AG10803 (cell line): ENCODE results near the gene PPP2R2D.

Experiments used
- DNase-seq: peaks from one replicate; pipeline ENCODE4 v3.0.0; 2010; ENCODE audit warnings: low read depth
- H3K4me3 ChIP-seq: 2 replicates; pipeline ENCODE4 v1.5.1; 2011; ENCODE audit warnings: mild to moderate bottlenecking, low read length, control low read depth
- CTCF ChIP-seq: conservative IDR thresholded peaks from 2 replicates; pipeline ENCODE4 v1.5.1; 2011; ENCODE audit warnings: mild to moderate bottlenecking, low read length, control low read depth, inconsistent platforms

Gene PPP2R2D

DNA sequence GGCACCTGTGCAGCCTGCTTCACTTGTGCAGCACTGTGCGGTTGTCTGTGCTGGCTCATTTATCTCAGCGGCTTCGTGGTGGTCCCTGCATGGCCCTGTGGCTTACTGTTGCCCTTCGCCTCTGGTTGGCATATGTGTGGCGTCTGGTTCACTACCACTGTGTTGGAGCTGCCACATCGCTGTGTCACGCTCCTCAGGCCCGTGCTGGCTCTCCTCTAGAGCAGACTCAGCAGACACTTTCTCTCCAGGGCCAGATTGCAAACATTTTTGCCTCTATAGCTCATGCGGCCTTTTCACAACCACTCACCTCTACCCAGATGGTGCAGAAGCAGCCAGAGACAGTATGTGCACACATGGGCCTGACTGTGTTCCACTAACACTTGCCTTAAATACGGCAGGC, 37.9 kb downstream of the PPP2R2D start:
- no peak overlapping the region for H3K4me3 ChIP-seq
- TF ChIP-seq CTCF = no peak
- DNase-seq = peak; percentile 18

DNA sequence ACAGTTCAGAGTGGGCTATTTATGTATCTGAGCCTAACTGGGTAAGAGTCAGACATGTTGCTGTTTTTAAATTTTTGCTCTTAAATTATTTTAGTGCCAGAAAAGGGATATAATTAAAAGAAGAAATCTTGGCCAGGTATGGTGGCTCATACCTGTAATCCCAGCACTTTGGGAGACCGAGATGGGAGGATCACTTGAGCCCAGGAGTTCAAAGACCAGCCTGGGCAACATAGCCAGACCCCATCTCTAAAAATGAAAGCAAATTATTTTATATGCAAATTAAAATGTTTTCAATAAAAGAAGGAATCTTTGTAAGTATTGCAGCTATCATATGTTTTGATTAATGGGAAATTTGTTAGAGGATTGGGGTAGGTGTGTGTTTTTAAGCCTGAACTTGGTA, 41.6 kb downstream of the PPP2R2D start:
- TF ChIP-seq CTCF = no peak
- H3K4me3 ChIP-seq = no peak overlapping the region
- no peak for DNase-seq

DNA sequence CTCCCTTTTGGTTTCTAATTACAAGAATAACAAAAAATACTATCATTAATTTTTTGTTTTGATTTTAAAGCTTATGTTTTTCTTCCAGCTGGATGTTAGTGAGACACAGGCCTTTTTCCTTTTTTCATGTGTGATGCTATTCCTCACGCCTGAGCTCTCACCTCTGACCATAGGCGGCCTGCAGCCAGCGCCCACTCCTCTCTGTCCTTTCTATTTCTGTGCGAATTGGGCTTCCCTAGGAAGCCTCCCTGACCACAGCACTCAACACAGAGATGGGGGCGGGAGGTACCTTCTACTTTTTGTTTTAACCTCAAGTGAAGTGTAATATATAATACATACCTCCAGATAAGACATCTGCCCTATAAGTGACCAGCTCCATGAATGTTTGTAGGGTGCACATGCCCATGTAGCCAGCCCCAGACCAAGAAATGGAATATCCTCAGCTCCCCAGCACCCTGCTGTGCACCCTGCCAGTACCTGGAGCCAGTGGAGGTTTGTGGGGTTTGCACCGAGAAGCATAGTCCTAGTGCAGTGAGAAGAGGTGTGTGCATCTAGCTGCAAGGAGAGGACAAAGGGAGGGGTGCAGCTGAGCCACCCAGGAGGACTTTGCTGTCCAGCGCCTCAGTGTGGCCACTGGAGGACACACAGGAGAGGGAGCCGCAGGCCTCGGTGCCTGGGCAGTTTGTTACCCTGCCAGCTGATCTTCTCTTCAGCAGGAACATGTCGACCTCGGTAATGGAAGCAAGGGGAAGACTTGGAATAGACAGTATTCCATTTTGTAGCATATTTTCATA, 42.4 kb downstream of the PPP2R2D start:
- H3K4me3 ChIP-seq = no peak overlapping the region
- no peak for DNase-seq
- peak; percentile 13; the same call in 1 of the 2 replicates for TF ChIP-seq CTCF

DNA sequence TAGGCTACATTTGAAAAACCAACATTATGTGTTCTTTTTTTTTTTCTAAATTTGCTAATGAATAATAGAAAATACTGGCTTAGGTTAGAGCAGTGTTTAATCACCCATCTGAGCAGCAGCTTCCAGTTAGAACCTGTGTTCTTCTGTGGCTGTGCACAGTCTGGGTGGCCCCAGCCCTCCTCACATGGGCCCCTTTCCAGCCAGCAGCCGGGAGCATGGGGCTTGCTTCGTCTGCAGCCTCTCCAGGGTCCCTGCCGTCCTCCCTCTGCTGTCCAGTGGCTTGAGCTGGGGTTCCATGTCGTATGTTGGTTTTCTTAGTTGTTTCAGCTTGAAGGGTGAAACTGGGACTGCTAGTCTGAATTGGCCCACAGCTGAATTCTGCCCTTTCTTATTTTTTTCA, 43.6 kb downstream of the PPP2R2D start:
- TF ChIP-seq CTCF = no peak
- DNase-seq = no peak
- no peak overlapping the region for H3K4me3 ChIP-seq

GRCh38 chr10:131944976-131945695, 44.3 kb downstream of the PPP2R2D start:
- H3K4me3 ChIP-seq = no peak overlapping the region
- no peak for TF ChIP-seq CTCF
- no peak for DNase-seq

DNA sequence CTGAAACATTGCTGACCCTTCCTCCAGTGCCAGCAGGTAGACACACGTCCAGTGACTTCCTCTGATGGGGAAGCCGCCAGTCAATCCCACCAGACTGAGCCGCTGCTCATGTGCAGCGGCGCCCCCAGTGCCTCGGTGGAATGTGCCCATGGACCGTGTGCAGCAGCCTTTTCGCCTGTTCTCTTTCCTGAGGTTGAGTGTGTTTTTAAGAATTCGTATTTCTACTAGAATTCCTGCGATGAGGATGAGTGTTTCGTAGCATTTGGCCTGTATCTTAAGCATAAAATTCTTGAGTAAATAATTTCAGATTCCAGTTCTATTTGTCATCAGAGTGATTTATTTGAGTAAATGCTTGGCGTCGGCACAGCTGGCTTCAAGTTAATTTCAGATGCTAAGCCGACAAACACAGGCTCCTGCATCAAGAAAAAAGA, 45.5 kb downstream of the PPP2R2D start:
- peak; percentile 84 for DNase-seq
- no peak for TF ChIP-seq CTCF
- H3K4me3 ChIP-seq = no peak overlapping the region

- TF ChIP-seq CTCF = no peak
- no peak overlapping the region for H3K4me3 ChIP-seq
- no peak for DNase-seq
Measured at GRCh38 chr10:131946880-131947279, 46.1 kb downstream of the PPP2R2D start.
